Right cardiac atrium (tissue), 5 donors: ENCODE measurements around the gene CTCF. TPM values are rescaled to one million over a fixed set of nuclear protein-coding genes. Genes with fewer than 3 reads are reported as not detected.

Experiments
- ATAC-seq, 2 donors: fragments of 200-7000 bp; cut with Tn5 transposase; one replicate each; pipeline versions ENCODE4 v1.8.0 to v1.9.1; 2020; ENCODE audit warnings: moderate library complexity in 2 of 2, mild to moderate bottlenecking in 1 of 2
- DNase-seq, 3 donors: peaks; one replicate each; pipeline ENCODE4 v3.0.0-alpha.2; 2020
- H3K27ac ChIP-seq: one replicate; pipeline ENCODE4 v1.5.1; 2013; ENCODE audit warnings: mild to moderate bottlenecking, low read length, control low read depth, moderate library complexity
- H3K27me3 ChIP-seq: one replicate; pipeline ENCODE4 v1.6.1; 2013; ENCODE audit not compliant: control insufficient read depth, insufficient read depth
- H3K4me1 ChIP-seq: one replicate; pipeline ENCODE4 v1.6.1; 2013; ENCODE audit warnings: low read length; ENCODE audit not compliant: control insufficient read depth, insufficient read depth
- H3K4me3 ChIP-seq: one replicate; pipeline ENCODE4 v1.5.1; 2013; ENCODE audit warnings: low read length, control low read depth
- H3K9me3 ChIP-seq: one replicate; pipeline ENCODE4 v1.6.1; 2013; ENCODE audit warnings: low read length; ENCODE audit not compliant: control insufficient read depth
- WGBS: extraction: QIAGEN DNeasy Blood & Tissue Kit; methylation state at CpG from one replicate; pipeline ENCODE4 v1.1.7; 2013; 5-methylcytosine and 5-hydroxymethylcytosine counted together
- intact Hi-C, 4 donors: fragments of 100-400 bp; cut with DNase I; formaldehyde crosslinking; loops; one replicate each; pipeline versions ENCODE4 v1.11.0 to v1.14.0; 2022 to 2023
- polyA plus RNA-seq: library from polyadenylated mRNA; stranded (reverse); fragments of 200-250 nt; gene quantifications from one replicate; pipeline ENCODE4 v1.2.3, GENCODE V29; 2013
- total RNA-seq, 4 donors: library from RNA; stranded (reverse); fragmentation: NEBNext Ultra II Directional; extraction: Animal tissue kit (Norgen Biotek cat#: 25700); gene quantifications; one replicate each; pipeline ENCODE4 v1.2.1, GENCODE V29; 2021
- donor health status: healthy with polysubstance abuse.
- donor health status: DM: no; HTN: yes; CAD: no.
- donor health status: DM: no; HTN: no; CAD: no.
- donor health status: DM: no; HTN: yes; CAD: no; lungs with severe emphysema.
- donor health status: DM: yes; HTN: yes; CAD: no.

CTCF gene
- total and polyA plus RNA-seq, 5 donors: 17.5 to 30.5 (median 27.8) TPM

GRCh38 chr16:67653128-67653788, 90.9 kb downstream of the CTCF start:
- Histone ChIP-seq H3K9me3 (no peaks in the 10 kb centered on the region), H3K4me3 (peak overlapping the region; percentile 45), H3K27ac (no peak overlapping the region), H3K27me3 (no peaks in the 10 kb centered on the region), H3K4me1 (peaks cover 2% of the 10 kb centered on the region)
- DNase-seq (peak in 1 of 3 donors; percentile 54), ATAC-seq (no peak)
- intact Hi-C loops: no loop called here
- WGBS: 13% methylated on average over 68 of the region's 68 CpGs

GRCh38 chr16:67653789-67654402, 91.6 kb downstream of the CTCF start:
- no peaks in the 10 kb centered on the region for H3K9me3 ChIP-seq
- WGBS: 30% methylated on average over 25 of the region's 25 CpGs
- H3K4me1 ChIP-seq: peaks cover 2% of the 10 kb centered on the region
- DNase-seq (peak in 2 of 3 donors; percentile 40 to 61), ATAC-seq (no peak)
- no peak overlapping the region for H3K27ac ChIP-seq
- H3K27me3 ChIP-seq: no peaks in the 10 kb centered on the region
- no peak overlapping the region for H3K4me3 ChIP-seq
- intact Hi-C loops: no loop called here

GRCh38 chr16:67654403-67654911, 92.1 kb downstream of the CTCF start:
- H3K4me1 ChIP-seq: peaks cover 2% of the 10 kb centered on the region
- intact Hi-C loops: no loop called here
- no peak for ATAC-seq
- H3K27ac ChIP-seq: no peak overlapping the region
- DNase-seq: peak in 2 of 3 donors; percentile 40 to 60
- no peak overlapping the region for H3K4me3 ChIP-seq
- 43% methylated on average over 30 of the region's 30 CpGs for WGBS
- H3K27me3 ChIP-seq: no peaks in the 10 kb centered on the region
- H3K9me3 ChIP-seq: no peaks in the 10 kb centered on the region

GRCh38 chr16:67655363-67655762, 93.0 kb downstream of the CTCF start:
- no peak for ATAC-seq
- intact Hi-C loops: no loop called here
- Histone ChIP-seq H3K4me3 (no peak overlapping the region), H3K9me3 (no peaks in the 10 kb centered on the region), H3K27me3 (no peaks in the 10 kb centered on the region), H3K27ac (no peak overlapping the region), H3K4me1 (peaks cover 2% of the 10 kb centered on the region)
- DNase-seq: peak in 1 of 3 donors; percentile 16
- 64% methylated on average over 4 of the region's 4 CpGs for WGBS

- no peak overlapping the region for H3K27ac ChIP-seq
- ATAC-seq: no peak
- peak in 2 of 3 donors; percentile 31 to 43 for DNase-seq
- H3K4me3 ChIP-seq: no peak overlapping the region
- H3K27me3 ChIP-seq: no peaks in the 10 kb centered on the region
- H3K9me3 ChIP-seq: no peaks in the 10 kb centered on the region
- 78% methylated on average over 9 of the region's 9 CpGs for WGBS
- H3K4me1 ChIP-seq: peaks cover 2% of the 10 kb centered on the region
- intact Hi-C loops: no loop called here
These were observed 94.2 kb downstream of the CTCF start for GRCh38 chr16:67656344-67657016.

- Histone ChIP-seq H3K4me1 (peaks cover 2% of the 10 kb centered on the region), H3K4me3 (no peak overlapping the region), H3K27me3 (no peaks in the 10 kb centered on the region), H3K27ac (no peak overlapping the region), H3K9me3 (no peaks in the 10 kb centered on the region)
- WGBS: 90% methylated on average over 16 of the region's 16 CpGs
- ATAC-seq: no peak
- peak in 1 of 3 donors; percentile 45 for DNase-seq
- intact Hi-C loops: no loop called here
These were observed 94.8 kb downstream of the CTCF start for GRCh38 chr16:67657017-67657608.

- Histone ChIP-seq H3K27me3 (no peaks in the 10 kb centered on the region), H3K4me3 (no peak overlapping the region), H3K4me1 (peaks cover 2% of the 10 kb centered on the region), H3K9me3 (no peaks in the 10 kb centered on the region), H3K27ac (no peak overlapping the region)
- DNase-seq: peak in 2 of 3 donors; percentile 49 to 53
- intact Hi-C loops: no loop called here
- whole genome bisulfite sequencing: 93% methylated on average over 18 of the region's 18 CpGs
- ATAC-seq: no peak
These were observed 95.6 kb downstream of the CTCF start for GRCh38 chr16:67657751-67658518.

GRCh38 chr16:67658849-67659674, 96.7 kb downstream of the CTCF start:
- Histone ChIP-seq H3K4me1 (no peaks in the 10 kb centered on the region), H3K27ac (no peak overlapping the region), H3K27me3 (no peaks in the 10 kb centered on the region), H3K9me3 (no peaks in the 10 kb centered on the region), H3K4me3 (peak overlapping the region; percentile 68)
- WGBS: 37% methylated on average over 21 of the region's 21 CpGs
- no peak for ATAC-seq
- DNase-seq: peak in 2 of 3 donors; percentile 47 to 59
- intact Hi-C loops: no loop called here

GRCh38 chr16:67659675-67660563, 97.6 kb downstream of the CTCF start, which contains the start of gene ACD:
Gene ACD (minus strand): TSS chr16:67660260. CDS start chr16:67660220, 40 bp downstream.
- no peaks in the 10 kb centered on the region for H3K27me3 ChIP-seq
- peak within 1 kb of the TSS; percentile 50 for H3K27ac ChIP-seq
- no peaks in the 10 kb centered on the region for H3K4me1 ChIP-seq
- H3K4me3 ChIP-seq: peak within 1 kb of the TSS; percentile 68
- intact Hi-C loops: loop anchor here (10.0 kb wide), 2 partner anchors 95 to 135 kb away; partner anchors contain the start of genes CTCF (in 3 of the 4) and RIPOR1 (in 1 of the 4)
- under 1% methylated on average over 83 of the region's 83 CpGs for WGBS
- H3K9me3 ChIP-seq: no peaks in the 10 kb centered on the region
- peak; percentile 92 to 97 (median 96) for DNase-seq
- peak; percentile 90 to 92 for ATAC-seq
